A549 (cell line): ENCODE measurements around the gene SLC25A36.

Experiments used
- HDAC2 ChIP-seq: fragments of 200-600 bp; sonication (generic); IDR thresholded peaks from 2 replicates; pipeline ENCODE4 v1.6.1; 2016
- HOXB5 ChIP-seq: fragments of 250-450 bp; sonication (Bioruptor Pico); IDR thresholded peaks from 2 replicates; pipeline ENCODE4 v1.5.0; 2020; ENCODE audit warnings: mild to moderate bottlenecking, moderate library complexity
- MAZ ChIP-seq: fragments of 150-350 bp; IDR thresholded peaks from 2 replicates; pipeline ENCODE4 v1.6.1; 2014; ENCODE audit warnings: antibody characterized with exemption, low read depth, low read length, borderline replicate concordance
- POLR2A ChIP-seq: IDR thresholded peaks from 2 replicates; pipeline ENCODE4 v1.6.1; 2012; ENCODE audit warnings: mild to moderate bottlenecking, low read length
- POLR2AphosphoS2 ChIP-seq: conservative IDR thresholded peaks from 2 replicates; pipeline ENCODE4 v1.6.1; 2012; ENCODE audit warnings: low read length, improper control_type of control experiment, inconsistent platforms
- RCOR1 ChIP-seq: fragments of 150-350 bp; IDR thresholded peaks from 2 replicates; pipeline ENCODE4 v1.6.1; 2014; ENCODE audit warnings: antibody characterized with exemption, low read length, low read depth
- TF ChIP-seq, protein P1 (sequence below): fragments of >200 bp; sonication (Bioruptor Twin); formaldehyde crosslinking; IDR thresholded peaks from 3 replicates; pipeline ENCODE4 v1.5.1; 2016
- TF ChIP-seq, protein P2 (sequence below): fragments of 200-600 bp; sonication (generic); IDR thresholded peaks from 2 replicates; pipeline ENCODE4 v1.6.1; 2016; ENCODE audit warnings: antibody characterized with exemption, mild to moderate bottlenecking, moderate library complexity
- TF ChIP-seq, protein P3 (sequence below): fragments of 450-650 bp; IDR thresholded peaks from 2 replicates; pipeline ENCODE4 v1.6.1; 2014; ENCODE audit warnings: antibody characterized with exemption

DNA sequence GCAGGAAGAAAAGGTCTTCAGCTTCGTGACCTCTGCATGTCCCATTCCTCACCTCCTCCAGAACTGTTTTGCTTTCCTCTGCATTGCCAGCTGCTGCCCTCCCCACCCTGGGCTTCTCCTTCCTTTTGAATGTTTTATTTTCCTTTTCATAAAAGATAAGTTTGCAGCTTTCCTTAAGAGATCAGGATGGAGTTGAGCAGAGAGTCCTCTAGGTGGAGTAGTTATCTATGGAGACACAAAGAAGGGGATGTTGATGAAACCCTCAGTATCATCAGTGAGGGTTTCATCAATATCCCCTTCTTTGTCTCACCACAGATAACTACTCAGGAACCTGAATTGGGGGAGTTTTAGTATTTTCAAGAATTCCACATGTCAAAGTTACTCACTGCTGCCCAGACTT is 19.0 kb upstream of the SLC25A36 start:
- TF ChIP-seq HDAC2 = no peak
- TF ChIP-seq, protein P1, sequence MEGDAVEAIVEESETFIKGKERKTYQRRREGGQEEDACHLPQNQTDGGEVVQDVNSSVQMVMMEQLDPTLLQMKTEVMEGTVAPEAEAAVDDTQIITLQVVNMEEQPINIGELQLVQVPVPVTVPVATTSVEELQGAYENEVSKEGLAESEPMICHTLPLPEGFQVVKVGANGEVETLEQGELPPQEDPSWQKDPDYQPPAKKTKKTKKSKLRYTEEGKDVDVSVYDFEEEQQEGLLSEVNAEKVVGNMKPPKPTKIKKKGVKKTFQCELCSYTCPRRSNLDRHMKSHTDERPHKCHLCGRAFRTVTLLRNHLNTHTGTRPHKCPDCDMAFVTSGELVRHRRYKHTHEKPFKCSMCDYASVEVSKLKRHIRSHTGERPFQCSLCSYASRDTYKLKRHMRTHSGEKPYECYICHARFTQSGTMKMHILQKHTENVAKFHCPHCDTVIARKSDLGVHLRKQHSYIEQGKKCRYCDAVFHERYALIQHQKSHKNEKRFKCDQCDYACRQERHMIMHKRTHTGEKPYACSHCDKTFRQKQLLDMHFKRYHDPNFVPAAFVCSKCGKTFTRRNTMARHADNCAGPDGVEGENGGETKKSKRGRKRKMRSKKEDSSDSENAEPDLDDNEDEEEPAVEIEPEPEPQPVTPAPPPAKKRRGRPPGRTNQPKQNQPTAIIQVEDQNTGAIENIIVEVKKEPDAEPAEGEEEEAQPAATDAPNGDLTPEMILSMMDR = peak; percentile 43; the same call in 2 of the 3 replicates
- TF ChIP-seq HOXB5 (CRISPR knock-in tag) = no peak
- TF ChIP-seq, protein P2, sequence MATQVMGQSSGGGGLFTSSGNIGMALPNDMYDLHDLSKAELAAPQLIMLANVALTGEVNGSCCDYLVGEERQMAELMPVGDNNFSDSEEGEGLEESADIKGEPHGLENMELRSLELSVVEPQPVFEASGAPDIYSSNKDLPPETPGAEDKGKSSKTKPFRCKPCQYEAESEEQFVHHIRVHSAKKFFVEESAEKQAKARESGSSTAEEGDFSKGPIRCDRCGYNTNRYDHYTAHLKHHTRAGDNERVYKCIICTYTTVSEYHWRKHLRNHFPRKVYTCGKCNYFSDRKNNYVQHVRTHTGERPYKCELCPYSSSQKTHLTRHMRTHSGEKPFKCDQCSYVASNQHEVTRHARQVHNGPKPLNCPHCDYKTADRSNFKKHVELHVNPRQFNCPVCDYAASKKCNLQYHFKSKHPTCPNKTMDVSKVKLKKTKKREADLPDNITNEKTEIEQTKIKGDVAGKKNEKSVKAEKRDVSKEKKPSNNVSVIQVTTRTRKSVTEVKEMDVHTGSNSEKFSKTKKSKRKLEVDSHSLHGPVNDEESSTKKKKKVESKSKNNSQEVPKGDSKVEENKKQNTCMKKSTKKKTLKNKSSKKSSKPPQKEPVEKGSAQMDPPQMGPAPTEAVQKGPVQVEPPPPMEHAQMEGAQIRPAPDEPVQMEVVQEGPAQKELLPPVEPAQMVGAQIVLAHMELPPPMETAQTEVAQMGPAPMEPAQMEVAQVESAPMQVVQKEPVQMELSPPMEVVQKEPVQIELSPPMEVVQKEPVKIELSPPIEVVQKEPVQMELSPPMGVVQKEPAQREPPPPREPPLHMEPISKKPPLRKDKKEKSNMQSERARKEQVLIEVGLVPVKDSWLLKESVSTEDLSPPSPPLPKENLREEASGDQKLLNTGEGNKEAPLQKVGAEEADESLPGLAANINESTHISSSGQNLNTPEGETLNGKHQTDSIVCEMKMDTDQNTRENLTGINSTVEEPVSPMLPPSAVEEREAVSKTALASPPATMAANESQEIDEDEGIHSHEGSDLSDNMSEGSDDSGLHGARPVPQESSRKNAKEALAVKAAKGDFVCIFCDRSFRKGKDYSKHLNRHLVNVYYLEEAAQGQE = no peak
- TF ChIP-seq POLR2AphosphoS2 = no peak
- no peak for TF ChIP-seq MAZ
- TF ChIP-seq RCOR1 = no peak
- no peak for TF ChIP-seq POLR2A
- TF ChIP-seq, protein P3, sequence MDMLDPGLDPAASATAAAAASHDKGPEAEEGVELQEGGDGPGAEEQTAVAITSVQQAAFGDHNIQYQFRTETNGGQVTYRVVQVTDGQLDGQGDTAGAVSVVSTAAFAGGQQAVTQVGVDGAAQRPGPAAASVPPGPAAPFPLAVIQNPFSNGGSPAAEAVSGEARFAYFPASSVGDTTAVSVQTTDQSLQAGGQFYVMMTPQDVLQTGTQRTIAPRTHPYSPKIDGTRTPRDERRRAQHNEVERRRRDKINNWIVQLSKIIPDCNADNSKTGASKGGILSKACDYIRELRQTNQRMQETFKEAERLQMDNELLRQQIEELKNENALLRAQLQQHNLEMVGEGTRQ = no peak
